SK-N-SH (cell line): Measurements from ENCODE around the gene GID4. TPM values are rescaled to one million over a fixed set of nuclear protein-coding genes. Genes with fewer than 3 reads are reported as not detected.

Experiments used
- CTCF ChIA-PET: fragments of 300-600, 350-600 bp; formaldehyde crosslinking; extraction: SDS; loops from one replicate; lab custom pipeline; 2021; lab: Yijun Ruan, JAX
- POLR2A ChIA-PET: fragments of 350-600 bp; sonication (Branson Sonifier 250); formaldehyde crosslinking; extraction: SDS; loops from one replicate; lab custom pipeline; 2020; ENCODE audit warnings: antibody characterized with exemption, inconsistent platforms; lab: Yijun Ruan, JAX
- DNase-seq: peaks from one replicate; pipeline ENCODE4 v3.0.0; 2012
- H2AFZ ChIP-seq: fragments of 200-600 bp; sonication (generic); 2 replicates; pipeline ENCODE4 v1.8.1; 2016; ENCODE audit warnings: antibody characterized with exemption, mild to moderate bottlenecking, low read depth
- H3F3A ChIP-seq: fragments of 200-600 bp; sonication (generic); replicated peaks from 2 replicates; pipeline ENCODE3; 2016; ENCODE audit warnings: antibody characterized with exemption, mild to moderate bottlenecking; ENCODE audit not compliant: insufficient read depth
- H3K27ac ChIP-seq, 2 experiments: fragments of 200-500 bp in 1 of 2; fragments of 200-600 bp in 1 of 2; sonication (Bioruptor generic) in 1 of 2; sonication (generic), shearing (Covaris generic) in 1 of 2; 2 replicates each; pipeline versions ENCODE4 v1.5.1 to v1.6.1; 2014 to 2016; ENCODE audit warnings: low read depth in 2 of 2, inconsistent platforms in 1 of 2, low read length in 1 of 2, mild to moderate bottlenecking in 1 of 2, mixed read lengths in 1 of 2
- H3K27me3 ChIP-seq: fragments of 200-600 bp; sonication (generic), shearing (Covaris generic); 2 replicates; pipeline ENCODE4 v1.6.1; 2016; ENCODE audit warnings: mixed run types; ENCODE audit not compliant: insufficient read depth
- H3K36me3 ChIP-seq, 2 experiments: fragments of 200-500 bp in 1 of 2; fragments of 200-600 bp in 1 of 2; sonication (Bioruptor generic) in 1 of 2; sonication (generic) in 1 of 2; replicated peaks in 1 of 2; 2 replicates each; pipeline versions ENCODE3 to v1.5.1; 2014 to 2016; ENCODE audit warnings: low read length in 1 of 2, mild to moderate bottlenecking in 1 of 2; ENCODE audit not compliant: insufficient read depth in 2 of 2, control insufficient read depth in 1 of 2
- H3K4me1 ChIP-seq, 2 experiments: fragments of 200-500 bp in 1 of 2; fragments of 200-600 bp in 1 of 2; sonication (Bioruptor generic) in 1 of 2; sonication (generic), shearing (Covaris generic) in 1 of 2; 2 replicates each; pipeline versions ENCODE4 v1.5.1 to v1.6.1; 2014 to 2016; ENCODE audit warnings: low read depth in 1 of 2, low read length in 1 of 2, mixed run types in 1 of 2; ENCODE audit not compliant: insufficient read depth in 2 of 2, control insufficient read depth in 1 of 2
- H3K4me2 ChIP-seq: fragments of 200-600 bp; sonication (generic), shearing (Covaris generic); 2 replicates; pipeline ENCODE4 v1.6.1; 2017; ENCODE audit warnings: mixed run types
- H3K4me3 ChIP-seq, 2 experiments: fragments of 200-500 bp in 1 of 2; fragments of 200-600 bp in 1 of 2; sonication (Bioruptor generic) in 1 of 2; sonication (generic), shearing (Covaris generic) in 1 of 2; 2 replicates each; pipeline versions ENCODE4 v1.5.1 to v1.8.1; 2014 to 2016; ENCODE audit warnings: low read depth in 2 of 2, inconsistent platforms in 1 of 2, low read length in 1 of 2, mild to moderate bottlenecking in 1 of 2, mixed read lengths in 1 of 2, moderate library complexity in 1 of 2
- H3K79me2 ChIP-seq: fragments of 200-600 bp; sonication (generic); 2 replicates; pipeline ENCODE4 v1.8.1; 2017; ENCODE audit warnings: mild to moderate bottlenecking; ENCODE audit not compliant: insufficient read depth
- H3K9ac ChIP-seq: fragments of 200-600 bp; sonication (generic); 2 replicates; pipeline ENCODE4 v1.6.1; 2017; ENCODE audit warnings: mixed run types
- H3K9me2 ChIP-seq: fragments of 200-600 bp; sonication (generic); 2 replicates; pipeline ENCODE4 v1.6.1; 2017; ENCODE audit warnings: mixed run types
- H3K9me3 ChIP-seq: fragments of 200-600 bp; sonication (generic); 2 replicates; pipeline ENCODE4 v1.6.1; 2017; ENCODE audit warnings: mixed run types, mild to moderate bottlenecking, moderate library complexity
- H4K20me1 ChIP-seq: fragments of 200-600 bp; sonication (generic); 2 replicates; pipeline ENCODE4 v1.6.1; 2017; ENCODE audit warnings: mild to moderate bottlenecking, mixed run types; ENCODE audit not compliant: insufficient read depth
- CTCF ChIP-seq: fragments of 200-600 bp; sonication (generic); IDR thresholded peaks from 2 replicates; pipeline ENCODE4 v1.6.1; 2017; ENCODE audit warnings: antibody characterized with exemption, mild to moderate bottlenecking, moderate library complexity
- ELF1 ChIP-seq: IDR thresholded peaks from 2 replicates; pipeline ENCODE4 v1.4.0; 2012
- EP300 ChIP-seq, 2 experiments: IDR thresholded peaks; 2 replicates each; pipeline versions ENCODE4 v1.4.0 to v1.6.1; 2012; ENCODE audit warnings: borderline replicate concordance in 1 of 2, low read depth in 1 of 2, low read length in 1 of 2
- FOXJ3 ChIP-seq: sonication (generic); formaldehyde crosslinking; IDR thresholded peaks from 2 replicates; pipeline ENCODE4 v1.5.1; 2020; ENCODE audit warnings: mild to moderate bottlenecking, missing genetic modification reagents
- FOXM1 ChIP-seq: IDR thresholded peaks from 2 replicates; pipeline ENCODE4 v1.4.0; 2012; ENCODE audit warnings: low read depth, mild to moderate bottlenecking
- IRF3 ChIP-seq: fragments of 150-350 bp; IDR thresholded peaks from 2 replicates; pipeline ENCODE4 v1.6.1; 2016; ENCODE audit warnings: mild to moderate bottlenecking, low read depth, low read length
- JUND ChIP-seq: IDR thresholded peaks from 2 replicates; pipeline ENCODE4 v1.4.0; 2012
- MXI1 ChIP-seq: IDR thresholded peaks from 2 replicates; pipeline ENCODE4 v1.6.1; 2012; ENCODE audit warnings: mild to moderate bottlenecking, low read depth, low read length, improper control_type of control experiment
- NFIC ChIP-seq: IDR thresholded peaks from 2 replicates; pipeline ENCODE4 v1.4.0; 2012; ENCODE audit warnings: borderline replicate concordance
- PBX3 ChIP-seq: IDR thresholded peaks from 2 replicates; pipeline ENCODE4; 2012
- RAD21 ChIP-seq: IDR thresholded peaks from 2 replicates; pipeline ENCODE4 v1.6.1; 2012; ENCODE audit warnings: mild to moderate bottlenecking, low read length
- REST ChIP-seq: IDR thresholded peaks from 2 replicates; pipeline ENCODE4 v1.6.1; 2012; ENCODE audit warnings: mild to moderate bottlenecking, low read depth, low read length, moderate library complexity
- RXRA ChIP-seq: IDR thresholded peaks from 2 replicates; pipeline ENCODE4 v1.4.0; 2012; ENCODE audit warnings: low read depth, mild to moderate bottlenecking, borderline replicate concordance
- SIN3A ChIP-seq: IDR thresholded peaks from 2 replicates; pipeline ENCODE4 v1.6.1; 2012; ENCODE audit warnings: low read depth, mild to moderate bottlenecking, low read length, moderate library complexity, borderline replicate concordance
- SMC3 ChIP-seq: IDR thresholded peaks from 2 replicates; pipeline ENCODE4 v1.6.1; 2012; ENCODE audit warnings: low read depth, low read length, improper control_type of control experiment
- TAF1 ChIP-seq: IDR thresholded peaks from 2 replicates; pipeline ENCODE4 v1.6.1; 2012; ENCODE audit warnings: low read depth, mild to moderate bottlenecking, low read length, moderate library complexity, borderline replicate concordance
- TEAD4 ChIP-seq: IDR thresholded peaks from 2 replicates; pipeline ENCODE4 v1.4.0; 2012; ENCODE audit warnings: mild to moderate bottlenecking, borderline replicate concordance; ENCODE audit not compliant: insufficient read depth
- WGBS: methylation state at CpG from one replicate; pipeline ENCODE4 v1.1.6; 2017; ENCODE audit warnings: low lambda C conversion rate; 5-methylcytosine and 5-hydroxymethylcytosine counted together
- polyA plus RNA-seq, 3 experiments: library from polyadenylated mRNA; depleted of rRNA; stranded (reverse); fragments of >200 nt; gene quantifications; 2 replicates each; pipeline ENCODE4 v1.2.3, GENCODE V29; 2012

Gene GID4
- polyA plus RNA-seq, 1 of the 3 experiments (the other 2 are of a cell fraction): 4.3 TPM

- CTCF ChIA-PET: interaction anchor here (0.6 to 0.9 kb wide), 3 partner anchors 10 to 25 kb away, joined by 3 read pairs; no protein-coding TSS in a partner anchor
- peaks cover 4 to 7% of the 10 kb centered on the region in 2 experiments for H3K36me3 ChIP-seq
- H3K9me3 ChIP-seq: no peaks in the 10 kb centered on the region
- peaks cover 42% of the 10 kb centered on the region for H3K79me2 ChIP-seq
- TF ChIP-seq MXI1: no peak
- no peak for TF ChIP-seq EP300 (IDR thresholded peaks at IDR 0.05; ENCODE audit: borderline replicate concordance in 1 of 2, low read depth in 1 of 2, low read length in 1 of 2)
- no peak for TF ChIP-seq JUND
- TF ChIP-seq, all 33 proteins: peak for 0
- no peak overlapping the region for H3K4me2 ChIP-seq
- no peak overlapping the region for H3K4me3 ChIP-seq
- POLR2A ChIA-PET: no interaction called here
- H4K20me1 ChIP-seq: peaks cover 5% of the 10 kb centered on the region; the same call in 1 of the 2 replicates
- DNase-seq: no peak
- no peak overlapping the region for H2AFZ ChIP-seq
- no peaks in the 10 kb centered on the region for H3F3A ChIP-seq
- H3K9me2 ChIP-seq: no peaks in the 10 kb centered on the region
- H3K27me3 ChIP-seq: no peaks in the 10 kb centered on the region
- WGBS: 90% methylated on average over 8 of the region's 8 CpGs
- H3K4me1 ChIP-seq: peaks cover 0 to 24% of the 10 kb centered on the region in 2 experiments; a peak in 2 of 4 replicates
- no peak overlapping the region for H3K27ac ChIP-seq
- H3K9ac ChIP-seq: no peak overlapping the region
Measured at GRCh38 chr17:18042983-18043382, 3.8 kb downstream of the GID4 start.

- H3K4me1 ChIP-seq: peaks cover 0 to 19% of the 10 kb centered on the region in 2 experiments; a peak in 2 of 4 replicates
- H3K9me3 ChIP-seq: no peaks in the 10 kb centered on the region
- H3K27ac ChIP-seq: no peak overlapping the region
- H3K9me2 ChIP-seq: no peaks in the 10 kb centered on the region
- H3K36me3 ChIP-seq: peaks cover 4 to 7% of the 10 kb centered on the region in 2 experiments
- peaks cover 5% of the 10 kb centered on the region; the same call in 1 of the 2 replicates for H4K20me1 ChIP-seq
- ChIA-PET CTCF (interaction anchor here (0.6 to 0.9 kb wide), 3 partner anchors 10 to 25 kb away, joined by 3 read pairs; no protein-coding TSS in a partner anchor), POLR2A (no interaction called here)
- H3K9ac ChIP-seq: no peak overlapping the region
- H3K79me2 ChIP-seq: peaks cover 37% of the 10 kb centered on the region
- H3F3A ChIP-seq: no peaks in the 10 kb centered on the region
- 73% methylated on average over 1 of the region's 1 CpG for WGBS
- no peak overlapping the region for H3K4me2 ChIP-seq
- no peak for DNase-seq
- no peak for TF ChIP-seq EP300 (IDR thresholded peaks at IDR 0.05; ENCODE audit: borderline replicate concordance in 1 of 2, low read depth in 1 of 2, low read length in 1 of 2)
- no peak for TF ChIP-seq RXRA
- TF ChIP-seq IRF3: no peak
- TF ChIP-seq ELF1: no peak
- peak; percentile 32 for TF ChIP-seq RAD21
- TF ChIP-seq NFIC: no peak
- no peak for TF ChIP-seq SIN3A
- TF ChIP-seq MXI1: no peak
- TF ChIP-seq TAF1: no peak
- TF ChIP-seq TEAD4: no peak
- no peak for TF ChIP-seq REST
- TF ChIP-seq FOXM1: no peak
- TF ChIP-seq SMC3: no peak
- no peak for TF ChIP-seq PBX3
- TF ChIP-seq FOXJ3 (CRISPR knock-in tag): no peak
- peak; percentile 44 for TF ChIP-seq CTCF
- TF ChIP-seq, all 33 proteins: peak for 2
- no peak overlapping the region for H2AFZ ChIP-seq
- H3K4me3 ChIP-seq: no peak overlapping the region
- H3K27me3 ChIP-seq: no peaks in the 10 kb centered on the region
Measured at GRCh38 chr17:18043491-18043890, 4.3 kb downstream of the GID4 start.
